LNCaP clone FGC (cell line): Measurements from ENCODE around the gene FAM13C.

Experiments used
- DNase-seq: peaks from one replicate; pipeline ENCODE4 v3.0.0-alpha.2; 2011; ENCODE audit warnings: low read depth
- H3K4me3 ChIP-seq: 2 replicates; pipeline ENCODE4 v1.5.1; 2011; ENCODE audit warnings: mild to moderate bottlenecking, low read depth, low read length, control low read depth
- TF ChIP-seq, protein P1 (sequence below): IDR thresholded peaks from 2 replicates; pipeline ENCODE4 v1.5.1; 2012; ENCODE audit warnings: mild to moderate bottlenecking; ENCODE audit not compliant: control insufficient read depth, insufficient read depth; ENCODE audit errors: extremely low read depth

FAM13C gene

DNA sequence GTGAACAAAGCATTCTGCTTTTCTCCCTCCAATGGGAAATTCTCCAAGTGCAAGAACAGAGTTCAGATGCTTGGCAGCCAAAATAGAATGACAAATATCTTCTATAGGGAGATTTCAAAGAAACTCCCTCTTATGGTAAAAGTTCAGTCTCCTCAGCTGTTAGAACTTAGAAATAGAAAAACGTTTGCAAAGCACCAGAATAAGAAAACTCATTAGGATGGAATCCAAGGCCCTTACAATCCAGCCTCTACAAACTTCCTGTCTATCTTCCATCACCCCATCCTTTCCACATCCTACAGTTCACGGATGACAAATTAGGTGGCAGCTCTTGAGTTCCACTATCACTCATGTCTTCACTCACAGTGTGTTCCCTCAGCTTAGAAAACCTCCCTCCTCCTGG is 25.7 kb downstream of the FAM13C start:
- DNase-seq: no peak
- no peak overlapping the region for H3K4me3 ChIP-seq
- TF ChIP-seq, protein P1, sequence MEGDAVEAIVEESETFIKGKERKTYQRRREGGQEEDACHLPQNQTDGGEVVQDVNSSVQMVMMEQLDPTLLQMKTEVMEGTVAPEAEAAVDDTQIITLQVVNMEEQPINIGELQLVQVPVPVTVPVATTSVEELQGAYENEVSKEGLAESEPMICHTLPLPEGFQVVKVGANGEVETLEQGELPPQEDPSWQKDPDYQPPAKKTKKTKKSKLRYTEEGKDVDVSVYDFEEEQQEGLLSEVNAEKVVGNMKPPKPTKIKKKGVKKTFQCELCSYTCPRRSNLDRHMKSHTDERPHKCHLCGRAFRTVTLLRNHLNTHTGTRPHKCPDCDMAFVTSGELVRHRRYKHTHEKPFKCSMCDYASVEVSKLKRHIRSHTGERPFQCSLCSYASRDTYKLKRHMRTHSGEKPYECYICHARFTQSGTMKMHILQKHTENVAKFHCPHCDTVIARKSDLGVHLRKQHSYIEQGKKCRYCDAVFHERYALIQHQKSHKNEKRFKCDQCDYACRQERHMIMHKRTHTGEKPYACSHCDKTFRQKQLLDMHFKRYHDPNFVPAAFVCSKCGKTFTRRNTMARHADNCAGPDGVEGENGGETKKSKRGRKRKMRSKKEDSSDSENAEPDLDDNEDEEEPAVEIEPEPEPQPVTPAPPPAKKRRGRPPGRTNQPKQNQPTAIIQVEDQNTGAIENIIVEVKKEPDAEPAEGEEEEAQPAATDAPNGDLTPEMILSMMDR: no peak

DNA sequence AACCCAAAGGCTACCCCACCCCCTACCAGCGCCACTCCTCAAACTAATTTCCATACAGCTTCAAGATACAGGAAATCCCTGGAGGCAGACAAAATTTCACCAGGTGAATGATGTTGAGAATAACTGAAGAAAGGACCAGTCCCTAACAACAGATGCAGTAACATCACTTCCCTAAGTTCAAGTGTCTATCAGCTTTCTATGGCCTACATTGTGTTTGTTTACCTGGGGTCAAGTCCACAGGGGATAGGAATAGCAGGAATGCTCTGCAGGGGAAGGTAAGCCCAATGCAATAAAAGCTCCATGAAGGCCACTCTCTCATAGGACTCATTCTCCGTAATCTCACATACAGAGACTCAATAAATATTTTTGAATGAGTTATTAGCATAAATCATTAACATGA is 26.9 kb downstream of the FAM13C start:
- no peak overlapping the region for H3K4me3 ChIP-seq
- no peak for DNase-seq
- TF ChIP-seq, protein P1: no peak

DNA sequence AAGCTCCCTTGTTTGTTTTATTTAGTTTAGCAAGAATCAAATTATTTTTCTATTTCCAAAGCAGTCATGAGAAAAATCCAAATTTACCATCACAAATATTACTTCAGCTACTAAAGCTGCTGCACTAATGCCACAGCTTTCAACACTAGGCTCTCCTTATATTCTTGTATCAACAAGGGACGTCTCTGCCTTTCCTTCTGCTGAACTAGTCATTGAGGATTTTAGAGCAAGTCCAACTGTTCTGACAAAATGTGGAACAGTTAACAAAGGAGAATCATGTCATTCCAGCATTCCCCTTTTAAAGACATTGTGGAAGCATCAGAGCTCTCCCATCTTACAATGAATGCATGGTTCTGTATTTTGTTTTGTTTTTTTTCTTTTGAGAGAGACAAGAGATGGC is 28.6 kb downstream of the FAM13C start:
- no peak for DNase-seq
- TF ChIP-seq, protein P1: no peak

DNA sequence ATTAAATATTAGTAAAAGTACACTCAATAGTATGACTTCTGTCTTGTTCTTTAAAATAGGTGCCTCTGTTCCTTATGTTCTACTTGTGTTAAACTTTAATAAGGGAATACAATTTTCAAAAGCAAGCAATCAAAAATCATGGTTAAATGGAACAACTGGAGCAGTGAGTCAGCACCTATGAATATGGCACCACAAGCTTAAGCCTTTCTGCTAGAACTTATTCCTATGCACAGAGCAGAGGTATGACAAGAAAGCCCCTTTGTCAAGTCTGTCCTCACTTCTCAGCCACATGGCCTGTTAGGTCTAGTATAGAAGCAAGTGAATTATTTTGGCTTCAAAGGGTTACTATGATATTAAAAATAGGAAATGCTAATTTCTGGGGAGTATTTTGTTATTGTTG is 29.8 kb downstream of the FAM13C start:
- no peak overlapping the region for H3K4me3 ChIP-seq
- no peak for DNase-seq
- TF ChIP-seq, protein P1: no peak

More for the DNA sequence above, 28.6 kb downstream of the FAM13C start:
- no peak overlapping the region for H3K4me3 ChIP-seq

DNA sequence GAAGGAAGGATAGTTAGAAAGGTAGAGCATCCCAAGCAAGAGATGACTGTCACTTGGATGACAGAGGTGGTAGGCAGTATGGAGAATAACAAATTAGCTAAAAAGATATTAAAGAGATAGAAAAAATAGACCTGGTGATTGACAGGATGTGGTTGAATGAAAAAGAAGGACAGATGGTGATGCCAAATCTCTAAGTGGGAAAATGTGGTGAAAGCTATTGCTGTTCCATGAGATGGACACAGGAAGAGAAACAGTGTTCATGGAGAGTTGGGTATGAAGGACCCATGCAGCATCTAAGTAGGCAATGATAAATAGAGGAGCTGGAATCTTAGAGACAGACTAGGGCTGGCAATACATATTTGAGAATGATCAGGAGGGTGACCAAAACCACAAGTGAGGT is 30.7 kb downstream of the FAM13C start:
- no peak for DNase-seq
- TF ChIP-seq, protein P1: no peak
- H3K4me3 ChIP-seq: no peak overlapping the region

DNA sequence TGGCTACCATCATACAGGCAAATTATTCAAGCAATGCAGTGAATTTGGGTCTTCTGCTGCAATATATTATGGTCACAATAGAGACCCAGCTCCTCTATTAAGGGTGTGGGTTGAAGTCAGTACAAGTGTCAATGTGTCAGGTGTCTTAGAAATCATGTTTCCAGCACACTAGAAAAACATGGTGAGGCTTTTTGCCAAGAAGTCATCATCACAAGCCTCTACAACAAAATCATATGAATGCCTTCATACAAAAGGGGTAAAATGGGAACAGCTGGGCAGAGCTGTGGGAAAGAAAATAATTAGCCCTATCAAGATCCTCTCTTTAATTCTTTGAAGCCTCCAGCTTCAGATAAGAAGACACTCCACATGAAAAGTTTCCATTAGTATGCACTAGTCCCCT is 37.2 kb downstream of the FAM13C start:
- no peak overlapping the region for H3K4me3 ChIP-seq
- TF ChIP-seq, protein P1: no peak
- no peak for DNase-seq

DNA sequence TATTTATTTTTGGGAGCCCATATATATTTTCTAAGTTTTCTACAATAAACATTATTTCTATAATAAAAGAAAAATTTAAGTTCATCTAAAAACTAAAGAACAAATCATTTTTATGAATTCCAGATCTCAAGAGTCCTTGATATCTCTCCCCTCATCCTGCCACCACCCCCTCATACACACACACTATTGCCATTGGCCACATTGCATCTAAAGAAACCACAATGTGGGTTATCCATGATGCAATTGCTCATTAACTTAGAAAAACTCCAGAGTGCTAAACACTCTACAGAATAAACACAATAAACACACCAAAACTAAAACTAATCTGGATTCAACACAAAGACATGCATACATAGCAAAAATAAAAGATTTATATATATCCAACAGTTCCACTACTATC is 37.8 kb downstream of the FAM13C start:
- no peak for DNase-seq
- TF ChIP-seq, protein P1: no peak
- no peak overlapping the region for H3K4me3 ChIP-seq
